Activated CD8-positive, alpha-beta memory T cell treated with anti-CD3 and anti-CD28 coated beads, Interleukin-2, amount 50 U/mL, for 1 hour (primary cell): ENCODE data around the gene XIST.
"Not testable (repeated sequence)": the region's sequence is repeated elsewhere in the genome, so short reads cannot be mapped to it uniquely, and the experiment has no call there.

Source experiments
- DNase-seq: peaks from one replicate; pipeline ENCODE4 v3.0.0-alpha.2; 2020; ENCODE audit errors: extremely low read depth

XIST gene

GRCh38 chrX:73852467-73852866, at the start of gene XIST:
Gene XIST (minus strand): TSS chrX:73852714.
- DNase-seq, result peak; percentile 40

DNA sequence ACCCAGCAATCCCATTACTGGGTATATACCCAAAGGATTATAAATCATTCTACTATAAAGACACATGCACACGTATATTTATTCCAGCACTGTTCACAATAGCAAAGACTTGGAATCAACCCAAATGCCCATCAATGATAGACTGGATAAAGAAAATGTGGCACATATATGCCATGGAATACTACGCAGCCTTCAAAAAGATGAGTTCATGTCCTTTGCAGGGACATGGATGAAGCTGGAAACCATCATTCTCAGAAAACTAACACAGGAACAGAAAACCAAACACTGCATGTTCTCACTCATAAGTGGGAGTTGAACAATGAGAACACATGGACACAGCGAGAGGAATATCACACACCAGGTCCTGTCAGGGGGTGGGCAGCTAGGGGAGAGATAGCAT, 45.8 kb upstream of the XIST start:
- DNase-seq, result not testable (repeated sequence)

DNA sequence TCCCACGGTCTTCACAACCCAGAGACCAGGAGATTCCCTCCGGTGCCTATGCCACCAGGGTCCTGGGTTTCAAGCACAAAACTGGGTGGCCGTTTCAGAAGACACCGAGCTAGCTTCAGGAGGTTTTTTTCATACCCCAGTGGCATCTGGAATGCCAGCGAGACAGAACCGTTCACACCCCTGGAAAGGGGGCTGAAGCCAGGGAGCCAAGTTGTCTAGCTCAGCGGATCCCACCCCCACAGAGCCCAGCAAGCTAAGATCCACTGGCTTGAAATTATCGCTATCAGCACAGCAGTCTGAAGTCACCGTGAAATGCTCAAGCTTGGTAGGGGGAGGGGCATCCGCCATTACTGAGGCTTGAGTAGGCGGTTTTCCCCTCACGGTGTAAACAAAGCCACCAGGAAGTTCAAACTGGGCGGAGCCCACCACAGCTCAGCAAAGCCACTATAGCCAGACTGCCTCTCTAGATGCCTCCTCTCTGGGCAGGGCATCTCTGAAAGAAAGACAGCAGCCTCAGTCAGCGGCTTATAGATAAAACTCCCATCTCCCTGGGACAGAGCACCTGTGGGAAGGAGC, 40.1 kb upstream of the XIST start:
- DNase-seq, result not testable (repeated sequence)

- not testable (repeated sequence) for DNase-seq
Observed at GRCh38 chrX:73882260-73882659, 29.7 kb upstream of the XIST start.

DNA sequence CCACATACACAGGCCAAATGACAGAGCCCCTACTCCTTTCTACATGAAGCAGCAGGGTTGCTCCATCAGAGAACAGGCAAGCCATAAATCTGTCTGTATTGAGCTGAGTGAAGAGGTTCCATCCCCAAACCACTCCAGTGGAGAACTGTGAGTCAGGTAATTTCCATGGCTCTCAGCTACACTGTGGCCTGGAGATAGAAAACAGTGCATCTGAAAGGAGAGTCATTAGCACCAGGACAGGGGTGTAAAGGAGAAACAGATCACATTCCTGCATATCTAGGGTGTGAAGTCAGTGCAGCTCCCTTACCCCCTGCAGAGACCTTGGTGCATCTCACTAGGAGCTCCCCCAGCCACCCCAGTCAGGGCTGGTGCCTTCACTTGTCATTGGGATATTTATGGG, 25.2 kb upstream of the XIST start:
- DNase-seq, result no peak

- DNase-seq, result no peak
Observed at GRCh38 chrX:73876911-73877310, 24.4 kb upstream of the XIST start.

GRCh38 chrX:73868916-73869315, 16.4 kb upstream of the XIST start:
- DNase-seq, result no peak

DNA sequence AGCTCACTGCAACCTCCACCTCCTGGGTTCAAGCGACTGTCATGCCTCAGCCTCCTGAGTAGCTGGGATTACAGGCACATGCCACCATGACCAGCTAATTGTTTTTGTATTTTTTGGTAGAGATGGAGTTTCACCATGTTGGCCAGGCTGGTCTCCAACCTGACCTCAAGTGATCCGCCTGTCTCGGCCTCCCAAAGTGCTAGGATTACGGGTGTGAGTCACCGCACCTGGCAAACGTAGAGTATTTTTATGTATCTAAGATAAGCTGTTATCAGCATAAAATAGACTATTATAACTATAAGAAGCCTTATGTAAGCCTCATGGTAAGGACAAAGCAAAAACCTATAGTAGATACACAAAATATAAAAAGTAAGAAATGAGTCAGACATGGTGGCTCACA, 14.6 kb upstream of the XIST start:
- no peak for DNase-seq

GRCh38 chrX:73863852-73864251, 11.3 kb upstream of the XIST start:
- no peak for DNase-seq

GRCh38 chrX:73863268-73863667, 10.8 kb upstream of the XIST start:
- DNase-seq, result no peak

DNA sequence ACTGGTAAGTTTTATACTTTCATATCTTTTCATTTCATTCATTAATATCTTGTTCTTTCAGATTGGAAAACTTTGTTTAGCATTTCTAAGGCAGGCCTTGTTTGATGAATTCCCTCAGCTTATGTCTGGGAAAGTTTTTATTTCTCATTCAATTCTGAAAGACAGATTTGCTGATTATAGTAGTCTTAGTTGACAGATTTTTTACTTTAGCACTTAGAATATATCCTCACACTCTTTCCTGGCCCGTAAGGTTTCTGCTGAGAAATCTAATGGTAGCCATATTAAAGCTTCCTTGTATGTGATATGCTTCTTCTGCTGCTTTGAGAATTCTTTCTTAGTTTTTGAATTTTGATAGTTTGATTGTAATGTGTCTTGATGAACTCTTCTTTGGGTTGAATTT, 7.1 kb upstream of the XIST start:
- DNase-seq, result no peak

DNA sequence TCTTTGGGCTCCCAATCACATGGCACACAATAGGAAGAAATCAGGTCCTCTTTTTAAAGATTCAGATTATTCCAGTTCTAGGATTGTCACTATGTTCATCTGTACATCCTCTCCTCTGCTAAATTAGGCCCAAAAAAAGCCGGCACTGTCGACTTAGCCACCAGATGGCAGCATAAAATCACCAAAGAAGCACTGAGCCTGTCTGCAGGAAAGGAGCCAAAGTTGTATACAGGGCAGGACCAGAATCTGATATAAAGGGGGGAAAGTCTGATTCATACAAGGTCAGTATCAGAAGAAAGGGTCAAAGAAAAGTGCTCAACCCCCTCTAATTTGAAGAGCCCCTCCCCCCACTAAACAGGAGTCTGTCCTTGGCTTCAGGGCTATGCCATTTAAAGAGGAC, 3.0 kb upstream of the XIST start:
- DNase-seq, result peak; percentile 39

GRCh38 chrX:73852022-73852421, 492 bp downstream of the XIST start:
- DNase-seq, result no peak

DNA sequence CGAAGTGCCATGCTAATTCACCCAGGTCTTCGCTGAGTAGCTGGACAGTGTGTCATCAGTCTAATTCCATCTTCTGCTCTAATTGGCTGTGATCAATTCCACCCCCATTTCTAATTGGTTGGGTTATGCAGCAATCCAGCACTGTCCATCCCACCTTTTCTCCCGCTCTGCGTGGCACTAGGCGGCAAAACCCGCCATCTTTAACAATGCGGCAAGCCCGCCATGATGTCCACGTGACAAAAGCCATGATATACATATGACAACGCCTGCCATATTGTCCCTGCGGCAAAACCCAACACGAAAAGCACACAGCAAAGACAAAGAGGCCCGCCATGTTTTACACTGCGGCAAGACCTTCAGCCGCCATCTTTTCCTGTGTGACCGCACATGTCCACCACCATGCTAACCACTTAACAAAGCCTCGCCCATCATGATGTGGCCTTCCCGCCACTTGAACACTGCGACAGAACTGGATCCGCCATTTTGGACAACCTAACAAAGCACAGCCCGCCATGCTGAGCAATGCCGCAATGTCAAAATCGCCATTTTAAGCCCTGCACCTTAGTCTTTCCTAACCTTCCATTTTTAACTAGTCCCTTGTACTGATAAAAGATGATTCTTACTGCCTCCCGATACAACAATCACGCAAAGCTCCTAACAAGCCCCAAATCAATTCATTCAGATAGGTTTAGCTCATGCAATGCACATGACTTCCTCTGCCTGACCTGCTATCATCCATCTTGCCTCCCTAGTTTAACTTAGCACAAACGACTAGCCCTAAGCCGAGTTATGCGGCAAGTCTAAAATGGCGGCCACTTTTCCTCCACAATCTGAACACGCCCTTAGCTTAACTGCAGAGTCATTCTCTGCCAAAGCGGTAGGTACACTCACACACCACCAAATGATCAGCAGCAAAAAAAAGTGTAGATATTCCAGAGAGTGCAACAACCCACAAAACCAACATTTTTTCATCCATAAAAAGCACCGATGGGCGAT, 1.2 kb downstream of the XIST start:
- peak; percentile 49 for DNase-seq

DNA sequence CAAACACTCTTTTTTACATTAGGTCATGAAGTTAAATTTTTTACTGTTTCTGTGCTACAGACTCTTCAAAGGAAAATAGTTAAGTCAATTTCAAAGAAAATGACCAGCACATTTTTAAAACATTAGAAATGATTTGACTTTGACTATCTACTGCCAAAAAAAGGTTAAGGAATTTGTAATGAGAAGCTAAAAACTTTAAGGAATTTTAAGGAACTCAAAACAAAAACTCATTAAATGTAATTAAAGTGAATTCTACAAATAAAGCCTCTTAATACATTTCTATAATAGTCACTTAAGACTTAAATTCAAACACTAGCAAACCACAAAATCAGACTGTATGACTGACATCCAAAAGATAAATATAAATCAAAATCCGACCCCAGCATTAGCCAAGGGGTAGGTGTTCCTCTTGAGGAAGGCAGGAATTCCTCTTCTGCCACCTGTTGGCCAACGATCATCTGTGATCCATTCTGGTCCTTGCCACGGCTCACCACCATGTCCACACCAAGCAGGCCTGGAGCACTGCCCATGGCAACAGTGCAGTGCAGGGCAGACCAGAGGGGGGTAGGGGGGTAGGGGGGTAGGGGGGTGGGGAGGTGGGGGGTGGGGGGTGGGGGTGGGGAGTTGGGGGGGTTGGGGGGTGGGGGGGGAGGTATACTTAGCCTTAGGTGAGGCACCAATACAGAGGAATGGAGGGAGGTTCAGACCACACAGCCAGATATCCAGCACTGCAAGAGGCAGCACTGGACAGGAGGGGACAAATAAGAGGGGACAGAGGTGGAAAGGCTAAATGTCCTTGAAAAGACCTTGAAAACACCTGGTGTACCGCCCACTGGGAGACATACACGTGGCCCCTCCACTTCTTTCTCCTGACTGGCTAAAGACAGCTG, 2.1 kb downstream of the XIST start:
- DNase-seq, result no peak

DNA sequence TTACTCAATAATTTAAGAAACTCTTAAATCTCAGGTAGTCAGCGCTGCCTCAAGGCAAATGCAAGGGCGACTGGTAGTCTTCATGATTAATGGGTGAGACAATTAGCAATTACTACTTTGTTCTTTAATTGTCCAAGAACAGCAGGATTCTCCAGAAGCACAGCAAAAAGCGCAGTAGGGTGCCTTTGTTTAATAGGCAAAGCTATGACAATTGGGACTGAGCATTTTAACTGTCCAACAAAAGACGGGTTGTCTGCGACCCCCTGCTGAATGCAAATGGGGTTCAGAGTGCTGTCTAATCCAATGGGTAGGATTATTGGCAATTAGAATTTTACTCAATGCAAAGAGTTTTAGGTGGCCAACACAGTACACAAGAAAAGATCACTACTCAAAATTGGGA, 3.4 kb downstream of the XIST start:
- no peak for DNase-seq

DNA sequence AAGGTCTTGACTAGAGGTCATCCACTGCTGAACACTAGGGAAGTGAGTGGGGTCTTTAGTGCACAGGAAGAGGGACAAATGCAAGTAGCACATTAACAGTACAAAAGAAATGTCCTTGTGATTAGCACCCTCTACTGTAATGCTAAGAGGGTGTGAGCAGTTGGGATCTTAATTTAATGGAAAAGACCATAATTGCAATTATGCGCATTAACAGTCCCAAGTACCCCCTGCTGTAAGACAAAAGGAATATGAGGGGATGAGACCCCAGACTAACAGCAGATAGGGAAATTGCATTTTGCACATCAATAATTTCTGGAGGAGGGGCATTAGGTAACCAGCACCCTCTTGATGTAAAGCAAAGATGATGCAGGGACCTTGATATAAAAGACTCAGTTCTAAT, 4.5 kb downstream of the XIST start:
- no peak for DNase-seq

- no peak for DNase-seq
Observed at GRCh38 chrX:73847100-73847499, 5.4 kb downstream of the XIST start.

GRCh38 chrX:73842541-73843234, 9.8 kb downstream of the XIST start:
- DNase-seq, result no peak

DNA sequence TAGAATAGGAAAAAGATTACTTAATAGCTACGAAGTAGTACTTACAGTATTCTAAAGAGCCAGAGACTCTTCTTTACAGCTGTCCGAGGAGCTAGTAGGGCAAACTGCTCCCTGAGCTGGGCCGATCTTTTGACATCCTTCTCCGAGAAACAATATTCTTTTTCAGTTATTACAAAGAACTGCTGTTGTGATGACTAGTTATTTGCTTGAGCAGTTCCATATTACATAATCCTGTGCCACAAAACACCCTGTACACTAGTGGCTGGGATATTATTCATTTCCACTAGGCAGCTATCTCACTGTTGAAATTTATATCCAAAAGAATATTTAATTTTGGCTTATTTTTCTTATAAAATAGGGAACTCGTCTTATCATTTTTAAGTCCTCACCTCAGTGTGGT, 11.2 kb downstream of the XIST start:
- DNase-seq, result no peak

- no peak for DNase-seq
Observed at GRCh38 chrX:73840120-73840924, 12.2 kb downstream of the XIST start.
